ENCODE data around the gene RPS6KC1.
"Not testable (repeated sequence)": the region's sequence is repeated elsewhere in the genome, so short reads cannot be mapped to it uniquely, and the experiment has no call there.

Gene RPS6KC1

DNA sequence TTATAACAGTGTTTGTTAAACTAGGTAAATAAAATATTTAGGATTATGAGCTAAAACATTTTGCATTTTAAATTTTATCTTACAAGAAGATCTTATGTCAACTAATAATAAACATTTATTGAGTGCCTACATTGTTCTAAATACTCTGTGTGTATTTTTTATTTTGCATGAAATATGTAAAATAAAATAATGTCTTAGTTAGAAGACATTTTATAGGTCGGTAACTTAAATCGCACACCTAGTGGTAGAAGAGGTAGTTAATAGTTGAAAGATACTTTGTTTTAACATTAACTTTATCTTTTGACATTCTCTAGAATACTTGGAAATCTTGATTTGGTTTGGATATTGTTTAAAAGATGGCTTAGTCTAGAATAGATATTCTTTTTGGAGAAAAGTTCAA is 60.5 kb downstream of the RPS6KC1 start:
- no peak for DNase-seq

DNA sequence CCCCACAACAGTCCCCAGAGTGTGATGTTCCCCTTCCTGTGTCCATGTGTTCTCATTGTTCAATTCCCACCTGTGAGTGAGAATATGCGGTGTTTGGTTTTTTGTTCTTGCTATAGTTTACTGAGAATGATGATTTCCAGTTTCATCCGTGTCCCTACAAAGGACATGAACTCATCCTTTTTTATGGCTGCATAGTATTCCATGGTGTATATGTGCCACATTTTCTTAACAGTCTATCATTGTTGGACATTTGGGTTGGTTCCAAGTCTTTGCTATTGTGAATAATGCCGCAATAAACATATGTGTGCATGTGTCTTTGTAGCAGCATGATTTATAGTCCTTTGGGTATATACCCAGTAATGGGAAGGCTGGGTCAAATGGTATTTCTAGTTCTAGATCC is 61.7 kb downstream of the RPS6KC1 start:
- not testable (repeated sequence) for DNase-seq

DNA sequence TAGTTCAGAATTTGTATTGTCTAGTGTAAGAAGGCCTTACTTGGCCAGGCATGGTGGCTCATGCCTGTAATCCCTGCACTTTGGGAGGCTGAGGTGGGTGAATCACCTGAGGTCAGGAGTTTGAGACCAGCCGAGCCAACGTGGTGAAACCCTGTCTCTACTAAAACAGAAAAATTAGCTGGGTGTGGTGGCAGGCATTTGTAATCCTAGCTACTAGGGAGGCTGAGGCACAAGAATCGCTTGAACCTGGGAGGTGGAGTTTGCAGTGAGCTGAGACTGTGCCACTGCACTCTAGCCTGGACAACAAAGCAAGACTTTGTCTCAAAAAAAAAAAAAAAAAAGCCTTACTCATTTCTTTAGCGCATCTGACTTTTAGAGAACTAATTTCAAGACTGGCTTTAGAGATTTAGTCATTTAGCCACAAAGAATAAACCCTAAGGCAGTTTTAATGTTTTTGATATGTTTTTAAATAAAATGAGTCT is 66.7 kb downstream of the RPS6KC1 start:
- not testable (repeated sequence) for DNase-seq

DNA sequence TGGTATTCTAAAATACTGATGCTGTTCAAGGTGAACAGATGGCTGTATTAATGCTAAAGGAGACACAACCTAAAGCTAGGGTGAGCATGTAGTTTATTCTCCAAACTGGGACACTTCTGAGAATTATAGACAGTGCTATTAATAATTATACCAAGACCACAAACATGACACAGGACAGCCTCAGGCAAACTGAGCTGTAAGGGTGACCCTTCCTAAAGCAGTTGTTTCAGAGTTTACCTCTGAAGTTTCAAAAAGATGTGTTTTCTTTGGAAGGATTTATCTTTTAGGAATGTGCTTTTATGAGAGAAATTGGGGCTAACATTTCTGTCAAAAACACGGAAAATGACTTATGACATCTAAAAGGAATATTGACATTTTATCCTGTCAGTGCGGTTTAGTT is 68.8 kb downstream of the RPS6KC1 start:
- no peak for DNase-seq

DNA sequence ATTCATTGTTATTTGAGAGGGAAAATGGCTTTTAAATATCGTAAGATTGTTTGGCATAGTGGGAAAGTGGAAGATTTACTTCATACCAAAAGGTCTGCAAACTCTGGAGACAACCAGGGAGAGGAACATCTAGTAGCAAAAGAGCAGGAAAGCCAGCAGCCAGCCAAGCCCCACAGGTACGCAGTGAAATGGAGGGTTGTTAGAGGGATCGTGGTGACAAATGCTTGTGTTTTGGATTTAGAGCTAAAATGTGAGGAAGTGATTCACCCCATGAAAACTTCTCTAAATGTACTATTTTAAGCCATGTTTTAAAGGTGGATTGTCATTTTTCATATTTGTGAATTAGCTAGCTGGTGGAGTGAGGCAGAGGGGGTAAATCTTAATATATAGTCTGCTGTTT is 69.3 kb downstream of the RPS6KC1 start:
- no peak for DNase-seq

DNA sequence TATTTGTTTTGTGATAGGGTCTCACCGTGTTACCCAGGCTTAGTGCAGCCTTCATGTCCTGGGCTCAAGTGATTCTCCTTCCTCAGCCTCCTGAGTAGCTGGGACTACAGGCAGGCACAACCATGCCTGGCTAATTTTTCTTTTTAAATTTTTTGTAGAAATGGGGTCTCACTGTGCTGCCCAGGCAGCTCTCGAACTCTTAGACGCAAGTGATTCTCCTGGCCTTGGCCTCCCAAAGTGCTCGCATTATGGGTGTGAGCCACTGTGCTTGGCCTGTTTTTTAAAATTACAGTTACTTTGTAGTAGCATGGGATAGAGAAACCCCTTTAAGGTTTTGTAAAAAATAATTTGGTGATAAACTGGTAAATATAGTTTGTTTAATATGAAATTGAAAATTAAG is 69.9 kb downstream of the RPS6KC1 start:
- DNase-seq: no peak

DNA sequence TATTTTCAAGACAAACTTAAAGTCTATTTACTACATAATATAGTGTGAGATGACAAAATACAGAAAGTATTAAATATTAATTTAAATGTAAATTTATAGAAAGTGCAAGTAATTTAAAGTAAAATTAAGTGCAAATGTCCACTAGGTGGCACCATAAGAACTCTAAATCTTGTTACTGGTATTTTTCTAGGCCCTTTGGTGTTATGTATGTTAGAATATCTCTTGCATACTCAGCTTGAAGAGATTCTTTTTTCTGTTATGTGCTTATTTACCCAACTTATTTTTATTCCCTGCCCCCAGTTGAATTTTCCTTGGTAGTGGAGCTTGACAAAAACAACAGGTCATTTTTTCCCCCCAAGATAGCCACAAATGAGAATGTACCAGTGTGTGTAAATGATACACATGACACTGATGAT is 71.5 kb downstream of the RPS6KC1 start:
- peak; percentile 4 for DNase-seq

DNA sequence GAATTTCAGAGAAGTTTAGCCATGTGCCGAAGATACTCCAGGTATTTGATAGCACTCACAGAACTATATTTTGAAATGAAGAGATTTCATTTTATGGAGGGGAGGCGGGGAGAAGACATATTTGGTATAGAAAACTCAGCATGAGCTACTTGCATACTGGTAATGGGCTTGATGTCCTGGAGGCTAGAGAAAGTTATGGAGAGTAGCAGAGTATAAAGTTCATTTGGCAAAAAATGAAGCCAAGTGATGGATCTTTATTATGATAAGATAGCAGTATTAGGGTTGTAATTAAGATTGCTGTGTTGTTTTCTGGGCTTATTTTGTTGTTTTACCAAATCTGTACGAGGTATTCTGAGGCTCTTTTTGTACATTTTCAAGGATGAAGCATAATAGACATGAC is 72.0 kb downstream of the RPS6KC1 start:
- no peak for DNase-seq

DNA sequence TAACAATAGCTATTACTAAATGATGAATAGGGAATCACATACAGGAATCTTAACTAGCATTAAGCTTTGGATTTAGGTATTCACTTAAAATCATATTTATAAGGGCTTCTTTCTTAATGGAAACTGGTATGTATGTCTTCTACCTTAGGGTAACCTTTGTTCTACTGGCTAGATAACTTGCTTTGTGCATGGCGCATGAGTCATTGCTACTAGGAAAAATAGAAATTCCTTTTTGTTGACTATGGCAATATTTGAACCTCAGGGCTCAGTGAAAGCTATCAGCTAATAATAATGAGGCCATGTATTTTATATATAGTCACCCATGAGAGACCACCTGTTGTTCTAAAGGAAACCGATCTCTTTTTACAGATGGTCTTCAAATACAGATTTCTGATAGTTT is 72.5 kb downstream of the RPS6KC1 start:
- no peak for DNase-seq

DNA sequence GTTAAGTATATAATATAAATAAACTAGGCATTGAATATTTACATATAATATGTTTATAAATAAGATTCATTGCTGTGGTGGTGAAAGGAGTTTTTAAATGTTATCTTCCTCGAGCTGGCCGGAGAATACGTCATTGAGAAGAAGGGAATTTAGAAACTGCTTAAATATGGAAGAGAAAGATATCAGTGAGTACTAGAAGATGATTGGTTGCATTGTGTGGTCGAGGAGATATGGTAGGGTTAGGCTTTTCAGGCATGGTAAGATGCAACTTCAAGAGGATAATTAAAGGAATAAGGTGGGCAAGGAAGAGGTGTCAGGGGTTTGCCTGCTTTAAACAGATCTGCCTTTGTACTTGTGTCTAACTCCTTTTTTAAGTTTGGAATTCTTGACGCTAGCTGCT is 73.5 kb downstream of the RPS6KC1 start:
- no peak for DNase-seq

DNA sequence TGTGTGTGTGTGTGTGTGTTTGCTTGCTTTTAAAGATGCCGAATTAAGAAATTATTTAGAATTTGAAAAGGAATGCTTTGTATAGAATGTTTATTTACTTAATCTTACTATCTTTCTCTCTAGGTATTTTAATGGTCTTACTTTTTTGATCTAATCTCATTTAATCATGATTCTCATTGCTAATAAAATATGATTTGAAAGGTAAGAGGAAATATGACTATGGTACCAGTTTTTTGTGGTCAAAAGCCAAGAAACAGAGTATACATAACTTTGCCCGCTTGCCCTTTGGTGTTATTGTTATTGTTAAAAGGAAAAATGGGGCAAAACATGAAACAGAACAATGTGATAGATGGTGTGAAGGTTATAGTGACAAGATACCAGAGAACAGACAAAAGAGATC is 74.6 kb downstream of the RPS6KC1 start:
- DNase-seq: no peak

DNA sequence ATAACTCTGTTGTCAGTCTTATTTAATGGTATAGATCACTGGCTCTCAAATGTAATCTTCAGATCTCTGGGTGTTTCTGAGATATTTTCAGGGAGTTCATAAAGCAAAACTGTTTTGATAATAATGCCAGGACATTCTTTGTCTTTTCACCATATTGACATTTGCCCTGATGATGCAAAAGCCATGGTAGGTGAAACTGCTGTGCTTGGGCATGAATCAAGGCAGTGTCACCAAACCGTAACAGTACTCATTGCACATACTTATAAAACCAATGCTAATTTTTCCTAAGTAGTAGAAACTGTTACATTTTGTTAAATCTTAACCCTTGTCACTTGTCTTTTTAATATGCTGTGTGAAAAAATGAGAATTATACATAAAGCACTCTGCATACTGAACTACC is 76.0 kb downstream of the RPS6KC1 start:
- no peak for DNase-seq

DNA sequence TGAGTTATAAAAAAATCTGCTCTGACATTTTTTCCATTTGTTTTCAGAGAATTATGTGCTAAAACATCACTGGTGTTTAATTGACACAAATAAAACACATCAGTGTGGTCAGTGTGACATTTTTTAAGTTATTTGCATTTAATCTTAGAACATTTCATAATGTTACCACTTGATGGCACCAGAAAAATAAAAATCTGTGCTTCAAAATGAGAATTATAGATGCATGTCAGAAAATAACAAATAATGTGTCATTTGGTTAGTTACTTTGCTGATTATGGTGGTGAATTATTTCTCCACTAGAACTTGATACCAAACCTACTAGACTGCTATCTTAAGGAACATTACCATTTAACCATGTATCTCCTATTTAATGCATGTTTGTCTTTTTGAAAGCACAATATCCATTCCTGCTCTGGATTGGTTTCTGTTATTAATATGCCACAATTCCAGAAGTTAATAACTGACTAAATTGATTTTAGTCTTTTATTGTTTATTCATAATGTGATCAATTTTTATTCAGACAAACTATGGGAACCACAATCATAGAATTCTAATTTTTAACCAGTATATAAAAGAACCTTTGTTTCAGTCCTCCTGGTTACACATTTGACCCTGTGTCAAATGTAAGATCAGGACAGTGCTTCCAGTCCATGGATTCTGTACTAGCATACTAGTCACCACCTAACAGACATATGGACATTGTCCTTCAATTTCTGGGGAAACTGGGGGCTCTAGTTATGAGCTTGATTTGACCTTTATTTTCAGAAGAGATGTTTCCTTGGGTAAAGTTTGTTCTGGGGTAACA is 81.0 kb downstream of the RPS6KC1 start:
- DNase-seq: no peak

DNA sequence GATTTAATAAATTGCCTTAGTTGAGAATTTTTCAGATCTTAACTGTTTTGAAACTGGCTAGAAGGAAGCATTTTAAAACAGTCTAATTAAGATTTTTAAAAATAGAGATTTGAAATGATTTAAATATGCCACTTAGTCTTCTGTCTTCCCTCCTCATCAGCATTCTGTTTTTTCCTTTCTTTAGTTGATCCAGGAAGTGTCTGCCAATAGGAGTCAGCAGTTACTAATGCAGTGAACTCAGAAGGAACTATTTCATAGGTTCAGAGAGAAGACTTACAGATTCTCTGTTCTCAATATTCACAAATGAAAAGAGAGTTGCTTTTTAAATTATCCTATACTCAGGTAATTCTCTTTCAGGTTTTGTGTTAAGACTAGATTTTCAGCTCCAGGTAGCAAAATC is 84.5 kb downstream of the RPS6KC1 start:
- no peak for DNase-seq

DNA sequence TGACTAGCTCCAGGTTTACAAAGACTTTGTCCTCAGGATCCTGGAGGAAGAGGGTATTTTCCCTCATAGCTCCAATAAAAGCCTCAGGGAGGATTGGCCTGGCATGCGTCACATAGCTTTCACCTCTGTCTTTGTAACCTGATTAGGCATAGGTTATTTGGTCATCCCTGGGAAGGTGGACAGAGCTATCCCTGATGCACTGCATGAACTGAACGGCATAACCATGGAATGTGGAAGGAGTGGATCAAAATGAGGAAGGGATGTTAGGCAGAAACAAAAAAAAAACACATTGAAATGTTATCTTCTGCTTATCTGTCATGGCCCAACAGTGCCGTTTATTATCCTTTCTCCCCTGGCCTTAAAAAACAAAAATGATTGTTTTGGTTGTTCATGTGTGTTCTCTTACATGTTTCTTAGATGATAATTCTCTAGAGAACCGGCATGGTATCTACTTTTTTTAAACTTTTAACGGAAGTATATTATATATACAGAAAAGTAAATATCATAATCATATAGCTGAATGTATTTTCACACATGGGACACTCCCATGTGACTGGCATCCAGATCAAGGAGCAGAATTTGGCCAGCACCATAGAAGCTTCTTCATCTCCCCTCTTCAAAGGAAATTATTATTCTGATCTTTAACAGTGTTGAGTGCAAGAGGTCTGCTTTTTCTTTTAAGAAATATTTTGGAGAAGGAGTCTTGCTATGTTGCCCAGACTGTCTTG is 85.3 kb downstream of the RPS6KC1 start:
- no peak for DNase-seq

DNA sequence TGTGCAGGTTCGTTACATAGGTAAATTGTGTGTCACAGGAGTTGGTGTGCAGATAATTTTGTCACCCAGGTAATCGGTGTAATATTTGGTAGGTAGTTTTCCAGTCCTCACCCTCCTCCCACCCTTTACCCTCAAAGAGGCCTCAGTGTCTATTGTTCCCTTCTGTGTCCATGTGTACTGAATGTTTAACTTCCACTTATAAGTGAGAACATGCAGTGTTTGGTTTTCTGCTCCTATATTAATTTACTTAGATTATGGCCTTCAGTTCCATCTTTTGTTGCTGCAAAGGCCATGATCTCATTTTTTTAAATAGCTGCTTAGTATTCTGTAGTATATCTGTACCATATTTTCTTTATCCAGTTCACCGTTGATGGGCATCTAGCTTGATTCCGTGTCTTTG is 87.3 kb downstream of the RPS6KC1 start:
- no peak for DNase-seq

DNA sequence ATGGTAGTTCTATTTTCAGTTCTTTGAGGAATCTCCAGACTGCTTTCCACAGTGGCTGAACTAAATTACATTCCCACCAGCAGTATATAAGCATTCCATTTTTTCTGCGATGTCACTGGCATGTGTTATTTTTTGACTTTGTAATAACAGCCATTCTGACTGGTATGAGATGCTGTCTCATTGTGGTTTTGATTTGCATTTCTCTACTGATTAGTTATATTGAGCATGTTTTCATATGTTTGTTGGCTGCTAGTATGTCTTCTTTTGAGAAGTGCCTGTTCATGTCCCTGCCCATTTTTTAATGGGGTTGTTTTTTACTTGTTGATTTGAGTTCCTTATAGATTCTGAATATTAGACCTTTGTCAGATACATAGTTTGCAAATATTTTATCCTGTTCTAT is 87.9 kb downstream of the RPS6KC1 start:
- DNase-seq: no peak

DNA sequence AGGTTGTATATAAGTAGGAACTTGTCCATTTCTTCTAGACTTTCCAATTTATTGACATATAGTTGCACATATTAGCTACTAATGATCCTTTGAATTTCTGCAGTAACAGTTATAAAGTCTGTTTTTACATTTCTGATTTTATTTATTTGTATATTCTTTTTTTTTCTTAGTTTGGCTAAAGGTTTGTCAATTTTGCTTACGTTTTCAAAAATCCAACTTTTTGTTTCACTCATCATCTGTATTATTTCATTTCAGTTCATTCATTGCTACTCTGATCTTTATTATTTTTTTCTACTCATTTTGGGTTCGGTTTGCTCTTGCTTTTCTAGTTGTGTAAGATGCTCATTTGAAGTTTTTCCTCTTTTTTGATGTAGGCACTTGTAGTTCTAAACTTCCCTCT is 97.9 kb downstream of the RPS6KC1 start:
- DNase-seq: no peak

DNA sequence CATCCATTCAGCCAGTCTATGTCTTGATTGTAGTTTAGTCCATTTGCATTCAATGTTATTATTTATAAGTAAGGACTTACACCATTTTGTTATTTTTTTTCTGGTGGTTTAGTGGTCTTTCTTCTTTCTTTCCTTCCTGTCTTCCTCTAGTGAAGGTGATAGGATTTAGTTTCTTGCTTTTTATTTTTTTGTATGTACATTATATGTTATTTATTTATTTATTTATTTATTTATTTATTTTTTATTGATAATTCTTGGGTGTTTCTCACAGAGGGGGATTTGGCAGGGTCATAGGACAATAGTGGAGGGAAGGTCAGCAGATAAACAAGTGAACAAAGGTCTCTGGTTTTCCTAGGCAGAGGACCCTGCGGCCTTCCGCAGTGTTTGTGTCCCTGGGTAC is 99.0 kb downstream of the RPS6KC1 start:
- DNase-seq: not testable (repeated sequence)

DNA sequence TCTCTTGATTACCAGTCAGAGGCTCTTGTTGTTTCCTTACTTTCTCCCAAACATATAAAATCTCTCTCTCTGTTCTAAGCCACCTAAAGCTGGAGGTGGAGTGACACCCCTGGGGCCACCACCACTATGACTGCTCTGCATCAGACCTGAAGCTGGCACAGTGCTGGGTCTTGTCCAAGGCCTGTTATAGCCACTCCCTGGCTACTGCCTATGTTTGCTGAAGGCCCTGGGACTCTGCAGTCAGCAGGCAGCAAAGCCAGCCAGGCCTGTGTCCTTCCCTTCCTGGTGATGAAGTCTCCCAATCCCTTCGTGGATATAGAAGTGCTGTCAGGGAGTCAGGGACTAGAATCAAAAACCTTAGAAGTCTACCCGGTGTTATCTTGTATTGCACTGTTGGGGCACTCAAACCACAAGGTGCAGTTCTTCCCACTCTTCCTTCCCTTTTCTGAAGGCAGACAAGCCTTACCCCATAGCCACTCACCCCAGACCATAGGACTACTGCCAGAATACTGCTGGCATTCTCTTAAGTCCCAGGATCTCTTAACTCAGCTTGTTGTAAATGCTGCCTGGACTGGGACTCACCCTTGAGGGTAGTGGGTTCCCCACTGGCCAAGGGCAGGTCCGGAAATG is 103.1 kb downstream of the RPS6KC1 start:
- no peak for DNase-seq

DNA sequence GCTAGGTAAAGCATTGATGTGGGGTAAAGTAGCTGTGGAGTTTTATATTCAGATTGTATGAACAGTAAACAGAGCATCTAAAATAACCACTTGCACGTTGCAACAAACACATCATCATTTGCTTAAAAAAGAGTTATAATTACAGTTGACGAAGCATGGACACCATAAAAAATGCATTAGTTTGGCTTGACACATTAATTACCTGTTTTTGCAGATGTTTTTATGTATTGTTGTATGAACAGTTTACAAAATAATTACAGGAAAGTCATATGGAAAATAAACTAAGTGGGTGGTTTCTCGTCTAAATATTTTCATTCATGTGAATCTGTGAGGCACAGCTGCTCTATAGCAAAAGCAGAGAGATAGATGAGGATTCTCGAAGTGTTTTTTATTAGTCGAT is 108.3 kb downstream of the RPS6KC1 start:
- DNase-seq: no peak

DNA sequence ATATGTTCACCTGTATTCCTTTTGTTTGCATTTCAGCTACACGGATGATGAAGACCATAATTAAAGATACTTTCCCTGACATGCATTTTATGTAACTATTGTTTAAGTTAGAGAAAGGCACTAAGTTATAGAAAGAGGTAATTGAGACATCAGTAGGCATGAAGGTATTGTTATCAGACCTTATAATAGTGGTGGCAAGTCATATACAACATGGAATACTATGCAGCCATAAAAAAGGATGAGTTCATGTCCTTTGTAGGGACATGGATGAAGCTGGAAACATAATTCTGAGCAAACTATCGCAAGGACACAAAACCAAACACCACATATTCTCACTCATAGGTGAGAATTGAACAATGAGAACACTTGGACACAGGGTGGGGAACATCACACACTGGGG is 109.4 kb downstream of the RPS6KC1 start:
- not testable (repeated sequence) for DNase-seq

DNA sequence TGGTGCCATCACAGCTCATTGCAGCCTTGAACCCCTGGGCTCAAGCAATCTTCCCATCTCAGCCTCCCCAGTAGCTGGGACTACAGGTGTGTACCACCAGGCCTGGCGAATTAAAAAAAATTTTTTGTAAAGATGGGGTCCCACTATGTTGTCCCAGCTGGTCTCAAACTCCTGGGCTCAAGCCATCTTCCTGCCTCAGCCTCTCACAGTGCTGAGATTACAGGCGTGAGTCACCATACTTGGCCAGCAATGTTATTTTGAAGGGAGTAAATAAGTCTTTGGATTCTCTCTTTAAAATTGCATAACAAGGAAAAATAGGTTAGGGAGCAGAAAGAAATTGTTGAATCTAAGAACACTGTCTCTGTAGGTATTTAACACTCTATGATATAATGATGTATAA is 111.3 kb downstream of the RPS6KC1 start:
- DNase-seq: no peak

DNA sequence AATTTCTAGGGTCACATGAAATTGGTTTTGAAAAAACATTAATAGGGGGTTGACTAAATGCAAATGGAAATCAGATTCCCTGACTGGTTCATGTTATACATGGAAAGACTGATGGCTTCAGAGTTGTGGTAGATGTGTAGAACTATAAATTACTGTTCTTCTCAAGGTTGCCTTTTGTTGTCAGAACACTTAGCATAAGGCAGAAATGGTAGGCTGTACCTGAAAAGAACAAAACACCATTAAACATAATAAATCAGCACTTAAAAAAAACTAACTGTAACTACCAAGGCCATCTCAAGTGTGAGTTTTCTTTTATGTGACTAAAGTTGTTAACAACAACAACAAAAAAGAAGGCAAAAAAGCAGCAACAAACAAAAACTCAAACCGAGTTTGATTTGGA is 111.8 kb downstream of the RPS6KC1 start:
- DNase-seq: no peak
